MG63 (cell line): ENCODE measurements around the gene NDUFV2. TPM values are rescaled to one million over a fixed set of nuclear protein-coding genes. Genes with fewer than 3 reads are reported as not detected.
A peak's percentile ranks its signal among the peaks of the same experiment; 100 is the strongest.

Experiments used
- DNase-seq: peaks from one replicate; pipeline ENCODE4 v3.0.0-alpha.2; 2020
- H3K27me3 ChIP-seq: fragments of 250-450 bp; sonication (Bioruptor Pico); 2 replicates; pipeline ENCODE4 v1.5.1; 2020; ENCODE audit warnings: mild to moderate bottlenecking, moderate library complexity
- H3K36me3 ChIP-seq: fragments of 250-450 bp; sonication (Bioruptor Pico); 2 replicates; pipeline ENCODE4 v1.5.1; 2020; ENCODE audit warnings: mild to moderate bottlenecking, moderate library complexity
- H3K4me3 ChIP-seq: fragments of 250-450 bp; sonication (Bioruptor Pico); 2 replicates; pipeline ENCODE4 v1.5.1; 2020; ENCODE audit warnings: mild to moderate bottlenecking, moderate library complexity
- H3K9me3 ChIP-seq: fragments of 250-450 bp; sonication (Bioruptor Pico); 2 replicates; pipeline ENCODE4 v1.5.1; 2020; ENCODE audit warnings: mild to moderate bottlenecking, moderate library complexity
- total RNA-seq: library from RNA; depleted of rRNA; stranded (reverse); fragments of >200 nt; shearing (Covaris generic); gene quantifications from 2 replicates; pipeline ENCODE4 v1.2.3, GENCODE V29; 2014; ENCODE audit warnings: low replicate concordance

The NDUFV2 gene
- total RNA-seq, 1 experiment from 2014 or later = 311 TPM

GRCh38 chr18:9135081-9135911, 32.8 kb downstream of the NDUFV2 start:
- no peaks in the 10 kb centered on the region for H3K9me3 ChIP-seq
- H3K27me3 ChIP-seq = no peaks in the 10 kb centered on the region
- peak overlapping the region; percentile 99 for H3K4me3 ChIP-seq
- no peak for DNase-seq
- peaks cover 45% of the 10 kb centered on the region for H3K36me3 ChIP-seq

DNA sequence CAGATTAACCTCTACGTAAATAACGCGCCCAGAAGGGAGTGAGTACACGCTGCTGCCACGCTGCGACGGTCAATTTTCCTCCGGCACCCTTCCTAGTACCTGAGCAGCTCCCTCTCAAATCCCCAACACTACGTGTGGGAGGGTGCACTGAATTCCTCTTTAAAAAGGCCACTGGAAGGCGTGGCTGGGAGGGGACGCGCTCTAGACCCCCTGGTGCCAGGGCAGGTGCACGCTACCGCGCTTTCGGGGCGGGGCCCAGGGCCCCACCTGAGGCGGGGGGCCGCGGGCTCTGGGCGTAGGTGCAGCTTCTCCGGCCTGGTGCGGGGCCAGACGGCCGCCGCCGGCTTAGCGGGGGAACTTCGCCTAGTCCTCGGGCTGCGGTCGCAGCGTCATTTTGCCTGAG, 33.4 kb downstream of the NDUFV2 start:
- H3K36me3 ChIP-seq = peaks cover 39% of the 10 kb centered on the region
- no peak for DNase-seq

DNA sequence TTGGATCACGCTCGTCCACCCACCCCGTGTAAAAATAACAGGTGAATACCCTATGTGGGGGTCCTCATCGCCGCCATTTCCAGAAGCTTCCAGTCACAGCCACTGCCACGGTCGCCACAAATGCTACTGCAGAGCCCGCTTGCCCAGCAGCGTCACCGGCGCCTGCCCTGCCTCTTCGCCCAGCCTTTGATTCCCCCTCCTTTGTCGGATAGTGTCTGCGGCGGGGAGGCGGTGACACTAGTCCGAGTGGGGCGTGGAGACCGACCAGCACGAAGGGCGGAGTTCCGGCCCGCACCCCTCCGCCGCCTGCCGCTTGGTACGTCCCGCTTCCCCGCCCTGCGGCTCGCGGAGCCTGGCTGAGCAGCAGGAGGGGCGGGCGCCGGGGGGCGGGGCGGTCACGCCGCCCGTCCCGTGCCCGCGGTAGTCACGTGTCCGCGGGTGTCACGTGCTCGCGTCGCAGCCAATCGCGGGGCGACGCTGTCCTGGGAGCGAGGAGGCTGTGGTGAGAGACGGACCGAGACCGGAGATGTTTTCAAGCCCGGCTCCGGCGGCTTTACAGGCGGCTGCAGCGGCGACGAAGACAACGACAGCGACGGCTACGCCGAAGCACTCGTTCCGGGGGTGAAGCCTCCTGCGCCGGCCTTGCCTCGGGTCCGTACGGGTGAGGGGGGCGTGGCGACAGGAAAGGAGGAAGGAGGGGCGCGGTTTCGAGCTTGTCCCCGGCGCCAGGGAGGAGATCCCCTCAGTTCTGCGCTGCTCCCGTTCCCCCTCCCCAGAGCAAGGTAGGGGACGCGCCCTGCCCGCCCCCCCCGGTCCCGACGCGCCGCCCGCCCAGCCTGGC, 34.0 kb downstream of the NDUFV2 start, which contains the start of gene ANKRD12:
Gene ANKRD12 (plus strand): TSS at position 467 of the 841 bp plus-strand sequence. CDS start 45,652 bp downstream, outside the sequence.
- Histone ChIP-seq H3K9me3 (no peaks in the 10 kb centered on the region), H3K27me3 (no peaks in the 10 kb centered on the region), H3K36me3 (peaks cover 34% of the 10 kb centered on the region), H3K4me3 (peak within 1 kb of the TSS; percentile 99)
- peak; percentile 96 for DNase-seq

More for the DNA sequence above, 33.4 kb downstream of the NDUFV2 start:
- Histone ChIP-seq H3K4me3 (peak overlapping the region; percentile 99), H3K27me3 (no peaks in the 10 kb centered on the region), H3K9me3 (no peaks in the 10 kb centered on the region)

- no peaks in the 10 kb centered on the region for H3K27me3 ChIP-seq
- peaks cover 28% of the 10 kb centered on the region for H3K36me3 ChIP-seq
- peak overlapping the region; percentile 99 for H3K4me3 ChIP-seq
- no peaks in the 10 kb centered on the region for H3K9me3 ChIP-seq
- peak; percentile 74 for DNase-seq
Measured at GRCh38 chr18:9137168-9138066, 34.9 kb downstream of the NDUFV2 start.

DNA sequence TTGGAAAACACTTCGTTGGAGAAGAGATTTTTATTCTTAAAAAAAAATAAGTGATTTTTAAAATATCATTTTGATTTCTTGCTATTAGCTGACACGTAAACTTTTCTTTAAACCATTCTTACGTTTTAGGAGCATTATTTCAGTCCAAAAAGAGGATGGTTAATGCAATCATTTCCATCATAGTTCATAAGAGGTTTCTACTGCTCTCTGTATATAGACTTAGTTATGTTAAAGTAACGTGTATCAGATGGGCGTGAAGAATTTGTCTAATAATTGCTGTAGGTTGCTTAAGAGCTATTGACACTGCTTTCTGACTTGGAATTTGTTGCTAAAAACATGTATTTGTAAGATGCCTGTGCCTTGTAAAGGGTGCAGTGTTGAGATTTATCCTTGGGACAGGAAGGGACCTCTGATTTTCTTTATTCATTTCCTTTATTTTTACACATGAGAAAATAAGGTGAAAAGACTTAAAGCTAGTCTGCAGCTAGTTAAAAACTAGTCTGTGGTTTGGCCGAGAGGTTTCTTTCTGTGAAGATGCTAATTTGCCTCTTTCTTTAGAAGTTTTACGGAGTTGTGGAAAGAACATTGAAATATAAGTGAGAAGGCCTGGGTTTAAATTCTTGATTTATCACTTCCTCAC, 37.0 kb downstream of the NDUFV2 start:
- no peak for DNase-seq
- H3K4me3 ChIP-seq = peak overlapping the region; percentile 83

GRCh38 chr18:9140381-9140780, 37.9 kb downstream of the NDUFV2 start:
- H3K27me3 ChIP-seq = no peaks in the 10 kb centered on the region
- peaks cover 6% of the 10 kb centered on the region; the same call in 1 of the 2 replicates for H3K36me3 ChIP-seq
- no peaks in the 10 kb centered on the region for H3K9me3 ChIP-seq
- no peak overlapping the region for H3K4me3 ChIP-seq
- no peak for DNase-seq

More for the DNA sequence above, 37.0 kb downstream of the NDUFV2 start:
- Histone ChIP-seq H3K27me3 (no peaks in the 10 kb centered on the region), H3K9me3 (no peaks in the 10 kb centered on the region), H3K36me3 (peaks cover 9% of the 10 kb centered on the region)

GRCh38 chr18:9140984-9141383, 38.5 kb downstream of the NDUFV2 start:
- Histone ChIP-seq H3K36me3 (peaks cover under 1% of the 10 kb centered on the region; the same call in 1 of the 2 replicates), H3K27me3 (no peaks in the 10 kb centered on the region), H3K4me3 (no peak overlapping the region), H3K9me3 (no peaks in the 10 kb centered on the region)
- DNase-seq = no peak

DNA sequence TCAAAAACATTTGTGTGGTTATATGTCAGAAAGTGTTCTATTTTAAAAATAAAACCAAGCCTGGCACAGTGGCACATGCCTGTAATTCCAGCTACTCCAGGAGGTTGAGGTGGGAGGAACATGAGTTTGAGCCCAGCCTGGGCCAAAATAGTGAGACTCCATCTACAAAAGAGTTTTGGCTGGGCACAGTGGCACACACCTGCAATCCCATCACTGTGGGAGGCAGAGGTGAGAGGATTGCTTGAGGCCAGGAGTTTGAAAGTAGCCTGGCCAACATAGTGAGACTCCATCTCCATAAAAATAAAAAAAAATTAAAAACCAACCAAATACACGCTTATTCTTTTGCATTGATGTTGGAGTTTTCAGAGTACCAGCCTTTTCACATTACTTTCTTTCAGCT, 43.7 kb downstream of the NDUFV2 start:
- DNase-seq = no peak
- H3K36me3 ChIP-seq = no peaks in the 10 kb centered on the region
- H3K9me3 ChIP-seq = no peaks in the 10 kb centered on the region
- no peaks in the 10 kb centered on the region for H3K27me3 ChIP-seq
- no peak overlapping the region for H3K4me3 ChIP-seq

- H3K4me3 ChIP-seq = no peak overlapping the region
- no peaks in the 10 kb centered on the region for H3K36me3 ChIP-seq
- DNase-seq = peak; percentile 34
- H3K27me3 ChIP-seq = no peaks in the 10 kb centered on the region
- H3K9me3 ChIP-seq = no peaks in the 10 kb centered on the region
Measured at GRCh38 chr18:9147440-9148202, 45.1 kb downstream of the NDUFV2 start.

DNA sequence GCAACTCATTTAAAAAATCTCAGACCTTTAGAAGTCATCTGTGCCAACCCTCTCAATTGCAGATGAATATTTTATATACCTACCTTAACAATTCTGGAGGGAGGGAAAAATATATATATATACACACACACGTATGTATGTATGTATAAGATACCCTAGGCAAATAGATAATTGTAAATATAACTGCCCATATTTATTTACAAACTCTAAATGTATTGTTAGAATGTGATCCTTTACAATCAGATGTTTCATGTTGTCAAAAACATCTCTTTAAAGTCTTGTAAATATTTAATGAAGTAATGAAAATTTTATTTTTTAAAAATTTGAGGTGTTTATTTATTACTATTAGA, 45.7 kb downstream of the NDUFV2 start:
- no peak for DNase-seq
- H3K27me3 ChIP-seq = no peaks in the 10 kb centered on the region
- H3K4me3 ChIP-seq = no peak overlapping the region
- no peaks in the 10 kb centered on the region for H3K36me3 ChIP-seq
- H3K9me3 ChIP-seq = no peaks in the 10 kb centered on the region

- no peak overlapping the region for H3K4me3 ChIP-seq
- no peak for DNase-seq
- no peaks in the 10 kb centered on the region for H3K27me3 ChIP-seq
- no peaks in the 10 kb centered on the region for H3K36me3 ChIP-seq
- H3K9me3 ChIP-seq = no peaks in the 10 kb centered on the region
Measured at GRCh38 chr18:9150121-9150520, 47.6 kb downstream of the NDUFV2 start.

DNA sequence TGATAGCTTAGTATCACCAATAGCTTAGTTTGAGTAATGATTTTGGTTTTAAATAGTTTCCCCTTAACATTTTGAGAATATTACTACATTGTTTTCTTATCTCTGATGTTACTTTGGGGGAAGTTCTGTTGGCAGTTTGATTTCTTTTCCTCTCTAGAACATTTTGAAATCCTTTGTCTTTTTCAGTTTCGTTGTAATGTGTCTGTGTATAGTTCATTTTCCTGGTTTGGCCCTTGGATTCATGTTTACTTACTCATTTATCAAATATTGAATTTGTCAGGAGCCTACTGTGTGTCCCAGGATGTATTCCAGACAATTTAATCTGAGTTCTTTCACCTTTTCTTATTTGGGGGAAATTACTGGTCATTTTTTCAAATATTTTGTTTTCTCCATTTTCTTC, 50.8 kb downstream of the NDUFV2 start:
- Histone ChIP-seq H3K36me3 (no peaks in the 10 kb centered on the region), H3K4me3 (no peak overlapping the region), H3K27me3 (no peaks in the 10 kb centered on the region), H3K9me3 (no peaks in the 10 kb centered on the region)
- DNase-seq = no peak

- no peak for DNase-seq
- H3K4me3 ChIP-seq = no peak overlapping the region
- H3K36me3 ChIP-seq = no peaks in the 10 kb centered on the region
- no peaks in the 10 kb centered on the region for H3K27me3 ChIP-seq
- H3K9me3 ChIP-seq = no peaks in the 10 kb centered on the region
Measured at GRCh38 chr18:9156604-9157249, 54.2 kb downstream of the NDUFV2 start.

- H3K36me3 ChIP-seq = no peaks in the 10 kb centered on the region; the same call in 1 of the 2 replicates
- H3K9me3 ChIP-seq = peaks cover 6% of the 10 kb centered on the region
- no peak for DNase-seq
- no peak overlapping the region for H3K4me3 ChIP-seq
- no peaks in the 10 kb centered on the region for H3K27me3 ChIP-seq
Measured at GRCh38 chr18:9157806-9158205, 55.3 kb downstream of the NDUFV2 start.

- DNase-seq = no peak
- no peaks in the 10 kb centered on the region for H3K27me3 ChIP-seq
- H3K36me3 ChIP-seq = no peaks in the 10 kb centered on the region; the same call in none of the 2 replicates
- peaks cover 14% of the 10 kb centered on the region for H3K9me3 ChIP-seq
- H3K4me3 ChIP-seq = no peak overlapping the region
Measured at GRCh38 chr18:9160014-9160413, 57.5 kb downstream of the NDUFV2 start.
